ENCODE results near the gene SPAG9. TPM values are rescaled to one million over a fixed set of nuclear protein-coding genes. Genes with fewer than 3 reads are reported as not detected.
A peak's percentile ranks its signal among the peaks of the same experiment; 100 is the strongest.
"Not testable (repeated sequence)": the region's sequence is repeated elsewhere in the genome, so short reads cannot be mapped to it uniquely, and the experiment has no call there.

The SPAG9 gene
- total RNA-seq, 1 donor from 2014 or later: 48.2 TPM

DNA sequence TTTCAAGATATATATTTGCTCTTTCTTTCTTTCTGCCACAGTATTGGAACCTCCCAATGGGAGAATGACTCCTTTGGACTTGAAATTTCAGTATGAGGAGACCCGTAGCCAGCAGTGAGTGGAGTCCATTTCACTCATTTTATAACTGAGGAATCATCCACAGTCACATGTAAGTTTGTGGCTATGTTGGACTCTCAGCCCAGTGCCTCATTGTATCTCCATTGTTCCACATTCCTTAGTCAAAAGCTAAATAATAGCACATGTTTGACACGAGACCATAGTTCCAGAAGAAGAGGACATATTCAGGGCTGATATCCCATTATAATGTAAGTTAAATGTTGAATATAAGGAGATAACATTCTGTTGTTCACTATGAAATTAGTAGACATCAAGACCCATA, 12.7 kb upstream of the SPAG9 start:
- DNase-seq (ENCODE audit: low read depth): no peak
- TF ChIP-seq CTCF (conservative IDR thresholded peaks at IDR 0.05; ENCODE audit: low read depth, low read length): no peak
- H3K4me3 ChIP-seq (ENCODE audit: low read depth, low read length): no peak overlapping the region

GRCh38 chr17:51132964-51133319, 12.3 kb upstream of the SPAG9 start:
- H3K4me3 ChIP-seq (ENCODE audit: low read depth, low read length): no peak overlapping the region
- DNase-seq (ENCODE audit: low read depth): no peak
- TF ChIP-seq CTCF (conservative IDR thresholded peaks at IDR 0.05; ENCODE audit: low read depth, low read length): no peak

DNA sequence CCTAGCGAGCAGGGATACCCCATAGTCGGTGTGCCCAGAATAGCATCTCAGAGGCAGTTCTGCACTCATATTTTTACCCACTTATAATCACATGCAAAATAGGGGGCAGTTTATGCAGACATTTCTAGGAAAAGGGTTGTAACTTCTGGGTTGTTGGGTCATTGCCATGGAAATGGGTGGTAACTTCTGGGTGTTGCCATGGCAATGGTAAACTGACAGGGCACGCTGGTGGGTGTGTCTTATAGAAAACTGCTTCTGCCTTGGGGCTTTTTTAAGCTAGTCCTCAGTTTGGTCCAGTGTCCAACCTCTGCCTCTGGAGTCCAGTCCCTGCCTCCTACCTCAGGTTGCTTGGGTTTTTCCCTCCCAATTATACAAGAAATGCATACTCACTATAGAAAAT, 7.4 kb upstream of the SPAG9 start:
- no peak for DNase-seq (ENCODE audit: low read depth)
- no peak overlapping the region for H3K4me3 ChIP-seq (ENCODE audit: low read depth, low read length)
- TF ChIP-seq CTCF (conservative IDR thresholded peaks at IDR 0.05; ENCODE audit: low read depth, low read length): no peak

- TF ChIP-seq CTCF (conservative IDR thresholded peaks at IDR 0.05; ENCODE audit: low read depth, low read length): no peak
- H3K4me3 ChIP-seq (ENCODE audit: low read depth, low read length): no peak overlapping the region
- DNase-seq (ENCODE audit: low read depth): no peak
These were observed 4.2 kb upstream of the SPAG9 start for GRCh38 chr17:51124640-51125503.

DNA sequence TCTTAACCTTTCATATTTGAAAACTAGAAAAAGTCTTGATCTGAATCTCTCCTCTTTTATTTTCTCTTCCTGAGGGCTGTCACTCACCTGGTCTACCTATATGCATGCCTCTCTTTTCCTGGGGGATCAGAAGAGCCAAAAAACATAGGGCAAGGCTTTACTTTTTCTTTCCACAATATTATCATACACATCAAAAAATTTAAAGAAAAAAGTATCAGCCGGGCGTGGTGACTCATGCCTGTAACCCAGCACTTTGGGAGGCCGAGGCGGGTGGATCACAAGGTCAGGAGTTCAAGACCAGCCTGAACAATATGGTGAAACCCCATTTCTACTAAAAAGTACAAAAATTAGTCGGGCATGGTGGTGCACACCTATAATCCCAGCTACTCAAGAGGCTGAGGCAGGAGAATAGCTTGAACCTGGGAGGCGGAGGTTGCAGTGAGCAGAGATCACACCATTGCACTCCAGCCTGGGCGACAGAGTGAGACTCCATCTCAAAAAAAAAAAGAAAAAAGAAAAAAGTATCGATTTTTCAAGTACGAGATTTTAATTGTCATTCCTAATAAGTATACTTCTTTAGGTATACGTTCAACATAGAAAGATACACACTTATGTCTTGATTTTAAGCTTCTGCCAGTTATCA, 1.9 kb upstream of the SPAG9 start:
- DNase-seq (ENCODE audit: low read depth): not testable (repeated sequence)
- H3K4me3 ChIP-seq (ENCODE audit: low read depth, low read length): peak overlapping the region; percentile 66

- TF ChIP-seq CTCF (conservative IDR thresholded peaks at IDR 0.05; ENCODE audit: low read depth, low read length): no peak
- DNase-seq (ENCODE audit: low read depth): peak; percentile 96
- H3K4me3 ChIP-seq (ENCODE audit: low read depth, low read length): peak overlapping the region; percentile 66
These were observed 1.2 kb upstream of the SPAG9 start for GRCh38 chr17:51121620-51122472.

GRCh38 chr17:51120357-51120738, 320 bp downstream of the SPAG9 start:
- peak overlapping the region; percentile 82 for H3K4me3 ChIP-seq (ENCODE audit: low read depth, low read length)
- no peak for DNase-seq (ENCODE audit: low read depth)
- no peak for TF ChIP-seq CTCF (conservative IDR thresholded peaks at IDR 0.05; ENCODE audit: low read depth, low read length)
